ENCODE measurements around the gene CDC42EP3. TPM values are rescaled to one million over a fixed set of nuclear protein-coding genes. Genes with fewer than 3 reads are reported as not detected.

The CDC42EP3 gene
- total and polyA plus RNA-seq, 3 donors from 2014 or later: 44.3 to 107 (median 50.6) TPM

- Histone ChIP-seq H3K27me3 (no peaks in the 10 kb centered on the region), H3K27ac (peak overlapping the region in 1 of 2 donors; percentile 63), H3K36me3 (ENCODE audit: low read depth, missing control alignments) (no peaks in the 10 kb centered on the region), H3K9me3 (no peaks in the 10 kb centered on the region), H3K4me1 (peaks cover 16% of the 10 kb centered on the region), H3K4me3 (no peak overlapping the region)
- 66 to 70% methylated on average over 6 of the region's 6 CpGs for WGBS, 2 donors
- no peak for DNase-seq
- TF ChIP-seq POLR2A (IDR thresholded peaks at IDR 0.05): no peak
- TF ChIP-seq CTCF (IDR thresholded peaks at IDR 0.05): no peak
- intact Hi-C loops (cut with DNase I; ENCODE audit: low total_unique reads): no loop called here
Measured at GRCh38 chr2:37653093-37653492, 18.3 kb downstream of the CDC42EP3 start.

DNA sequence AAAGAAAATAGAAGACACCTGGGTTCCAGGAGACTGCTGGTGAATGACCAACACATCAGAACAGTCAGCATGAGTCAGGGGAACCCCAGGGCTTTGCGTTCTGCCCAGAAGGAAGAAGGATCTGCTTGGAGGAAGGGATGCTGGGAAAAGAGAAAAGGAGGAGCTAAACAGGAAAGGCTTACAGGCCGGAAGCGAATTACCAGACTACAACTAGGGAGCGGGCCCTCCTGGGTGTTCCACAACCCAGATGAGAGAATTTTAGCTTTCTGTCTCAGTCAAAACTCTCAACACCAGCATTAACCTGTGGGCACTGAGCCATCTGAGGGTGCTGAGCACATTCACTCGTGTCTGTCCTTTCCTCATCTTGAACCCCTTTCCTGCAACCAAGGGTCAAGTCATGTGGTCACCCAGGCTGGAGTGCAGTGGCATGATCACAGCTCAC lies 19.2 kb downstream of the CDC42EP3 start:
- Histone ChIP-seq H3K4me3 (no peak overlapping the region), H3K4me1 (peaks cover 16% of the 10 kb centered on the region), H3K27ac (peak overlapping the region in 1 of 2 donors; percentile 63), H3K9me3 (no peaks in the 10 kb centered on the region), H3K27me3 (no peaks in the 10 kb centered on the region), H3K36me3 (ENCODE audit: low read depth, missing control alignments) (no peaks in the 10 kb centered on the region)
- intact Hi-C loops (cut with DNase I; ENCODE audit: low total_unique reads): no loop called here
- DNase-seq: no peak
- TF ChIP-seq POLR2A (IDR thresholded peaks at IDR 0.05): no peak
- 68 to 84% methylated on average over 5 of the region's 5 CpGs for WGBS, 2 donors

GRCh38 chr2:37650548-37651093 lies 20.8 kb downstream of the CDC42EP3 start:
- H3K4me1 ChIP-seq: peaks cover 16% of the 10 kb centered on the region

GRCh38 chr2:37649518-37649917 lies 21.9 kb downstream of the CDC42EP3 start:
- Histone ChIP-seq H3K9me3 (no peaks in the 10 kb centered on the region), H3K4me3 (no peak overlapping the region), H3K4me1 (peaks cover 12% of the 10 kb centered on the region), H3K27ac (no peak overlapping the region), H3K36me3 (ENCODE audit: low read depth, missing control alignments) (no peaks in the 10 kb centered on the region), H3K27me3 (no peaks in the 10 kb centered on the region)
- 80 to 88% methylated on average over 3 of the region's 3 CpGs for whole genome bisulfite sequencing, 2 donors
- intact Hi-C loops (cut with DNase I; ENCODE audit: low total_unique reads): no loop called here
- TF ChIP-seq CTCF (IDR thresholded peaks at IDR 0.05): no peak
- no peak for TF ChIP-seq POLR2A (IDR thresholded peaks at IDR 0.05)
- DNase-seq: no peak

More at GRCh38 chr2:37650548-37651093, 20.8 kb downstream of the CDC42EP3 start:
- no peak overlapping the region for H3K4me3 ChIP-seq
- H3K27ac ChIP-seq: no peak overlapping the region
- no peaks in the 10 kb centered on the region for H3K36me3 ChIP-seq (ENCODE audit: low read depth, missing control alignments)
- DNase-seq: no peak
- H3K27me3 ChIP-seq: no peaks in the 10 kb centered on the region
- WGBS, 2 donors: 65 to 90% methylated on average over 3 of the region's 3 CpGs
- H3K9me3 ChIP-seq: no peaks in the 10 kb centered on the region
- intact Hi-C loops (cut with DNase I; ENCODE audit: low total_unique reads): no loop called here
- TF ChIP-seq POLR2A (IDR thresholded peaks at IDR 0.05) (no peak), CTCF (IDR thresholded peaks at IDR 0.05) (no peak)

DNA sequence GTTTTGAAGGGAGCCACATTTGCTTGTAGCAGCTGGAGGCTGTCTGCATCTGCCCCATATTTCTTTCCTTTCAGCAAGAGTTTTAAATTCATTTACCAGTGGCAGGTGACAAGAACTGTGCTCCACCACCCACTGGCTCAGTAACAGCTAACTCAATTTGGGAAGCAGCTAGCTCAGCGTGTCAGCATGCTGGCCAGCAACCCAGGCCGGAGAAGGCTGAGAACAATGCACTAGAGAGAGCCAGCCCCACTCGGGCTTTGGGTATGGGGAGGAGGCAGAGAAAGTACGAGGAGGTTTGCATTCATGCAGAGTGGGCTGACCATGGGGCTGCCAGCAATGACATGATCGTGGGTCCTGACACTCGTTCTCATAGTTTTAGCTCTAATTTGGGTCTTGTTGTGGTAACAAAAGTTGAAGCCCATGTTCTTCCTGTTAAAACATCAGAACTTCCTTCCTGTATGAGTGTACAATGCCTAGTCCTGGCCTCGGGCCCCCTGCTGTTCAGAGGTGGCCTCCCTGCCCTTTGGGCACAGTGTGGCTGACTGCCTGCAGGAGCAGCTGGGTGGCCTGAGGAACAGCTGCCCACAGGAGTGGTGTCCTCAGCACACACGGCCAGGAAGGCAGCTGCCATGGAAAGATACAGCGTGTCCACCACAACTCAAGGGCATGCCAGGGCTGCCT lies 23.0 kb downstream of the CDC42EP3 start:
- Histone ChIP-seq H3K4me1 (peaks cover 12% of the 10 kb centered on the region), H3K36me3 (ENCODE audit: low read depth, missing control alignments) (no peaks in the 10 kb centered on the region), H3K4me3 (no peak overlapping the region), H3K9me3 (no peaks in the 10 kb centered on the region), H3K27ac (no peak overlapping the region), H3K27me3 (no peaks in the 10 kb centered on the region)
- WGBS, 2 donors: 66 to 68% methylated on average over 9 of the region's 9 CpGs
- TF ChIP-seq CTCF (IDR thresholded peaks at IDR 0.05): no peak
- intact Hi-C loops (cut with DNase I; ENCODE audit: low total_unique reads): no loop called here
- peak; percentile 20 for DNase-seq

Measured in testis (tissue), 3 donors.